Neutrophil (primary cell): ENCODE measurements around the gene CDRT15L2.
"Not testable (repeated sequence)": the region's sequence is repeated elsewhere in the genome, so short reads cannot be mapped to it uniquely, and the experiment has no call there.

Source experiments
- H3K27ac ChIP-seq: fragments of 200-600 bp; sonication (generic); 2 replicates; pipeline ENCODE4 v1.5.1; 2016; ENCODE audit warnings: mild to moderate bottlenecking, moderate library complexity
- H3K27me3 ChIP-seq: fragments of 200-600 bp; sonication (generic); 2 replicates; pipeline ENCODE4 v1.6.0; 2016; ENCODE audit warnings: mild to moderate bottlenecking
- H3K36me3 ChIP-seq: fragments of 200-600 bp; sonication (generic); 2 replicates; pipeline ENCODE4 v1.5.1; 2017
- H3K4me1 ChIP-seq, 2 experiments: fragments of 200-600 bp in 1 of 2; sonication (generic) in 1 of 2; 1 replicate in 1 of 2; 2 replicates in 1 of 2; pipeline versions ENCODE4 v1.5.1 to v1.6.1; 2013 to 2016; ENCODE audit warnings: low read depth in 1 of 2, low read length in 1 of 2, mild to moderate bottlenecking in 1 of 2, moderate library complexity in 1 of 2; ENCODE audit not compliant: control insufficient read depth in 1 of 2, insufficient read depth in 1 of 2
- H3K4me3 ChIP-seq, 2 experiments: fragments of 200-600 bp in 1 of 2; sonication (generic) in 1 of 2; 1 replicate in 1 of 2; 2 replicates in 1 of 2; pipeline ENCODE4 v1.5.1; 2013 to 2016; ENCODE audit warnings: low read depth in 1 of 2, low read length in 1 of 2, mild to moderate bottlenecking in 1 of 2, moderate library complexity in 1 of 2
- H3K9me3 ChIP-seq: fragments of 200-600 bp; sonication (generic); 2 replicates; pipeline ENCODE4 v1.5.1; 2016
- TF ChIP-seq, protein P1 (sequence below): fragments of 200-600 bp; sonication (generic); IDR thresholded peaks from 2 replicates; pipeline ENCODE4 v1.5.1; 2016; ENCODE audit warnings: antibody characterized with exemption

Gene CDRT15L2

DNA sequence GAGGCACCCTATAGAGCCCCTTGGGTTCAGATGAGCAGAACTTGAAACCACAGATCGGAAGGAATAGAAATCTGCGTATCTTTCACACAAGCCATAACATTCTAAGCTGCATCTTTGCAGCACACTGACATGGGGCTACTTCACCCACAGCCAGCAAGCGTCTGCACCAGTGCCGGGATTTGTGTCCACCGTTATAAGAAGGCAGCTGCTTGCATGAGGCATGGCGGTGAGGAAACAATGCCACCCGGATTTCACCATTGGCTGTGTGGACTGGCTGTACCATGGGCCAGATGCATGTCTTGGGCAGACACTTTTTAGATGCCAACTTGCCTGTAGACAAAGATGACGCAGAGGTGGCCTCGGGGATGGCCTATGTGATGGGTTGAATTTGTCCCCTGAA is 20.5 kb upstream of the CDRT15L2 start:
- not testable (repeated sequence) for H3K9me3 ChIP-seq

DNA sequence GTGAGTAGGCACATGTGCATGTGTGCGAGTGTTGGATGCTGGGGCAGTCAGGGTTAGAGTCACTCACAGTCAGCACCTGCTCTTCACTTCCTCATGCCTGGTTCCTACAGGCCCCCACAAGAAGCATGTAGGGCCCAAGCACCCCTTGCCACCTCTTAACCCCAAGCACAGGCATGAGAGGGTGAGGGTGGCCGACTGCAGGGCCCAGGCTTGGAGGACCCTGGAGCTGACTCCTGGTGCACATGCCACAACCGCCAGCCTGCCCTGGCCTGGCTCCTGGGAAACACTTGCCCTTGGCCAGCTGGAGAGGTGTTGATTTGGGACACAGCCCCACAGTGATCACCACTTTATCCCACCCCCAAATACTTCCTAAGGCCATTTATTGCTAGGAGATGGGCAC is 16.9 kb upstream of the CDRT15L2 start:
- Histone ChIP-seq H3K4me3 (no peak overlapping the region), H3K27me3 (no peaks in the 10 kb centered on the region), H3K27ac (no peak overlapping the region), H3K36me3 (no peaks in the 10 kb centered on the region), H3K4me1 (no peaks in the 10 kb centered on the region), H3K9me3 (no peaks in the 10 kb centered on the region)
- TF ChIP-seq, protein P1, sequence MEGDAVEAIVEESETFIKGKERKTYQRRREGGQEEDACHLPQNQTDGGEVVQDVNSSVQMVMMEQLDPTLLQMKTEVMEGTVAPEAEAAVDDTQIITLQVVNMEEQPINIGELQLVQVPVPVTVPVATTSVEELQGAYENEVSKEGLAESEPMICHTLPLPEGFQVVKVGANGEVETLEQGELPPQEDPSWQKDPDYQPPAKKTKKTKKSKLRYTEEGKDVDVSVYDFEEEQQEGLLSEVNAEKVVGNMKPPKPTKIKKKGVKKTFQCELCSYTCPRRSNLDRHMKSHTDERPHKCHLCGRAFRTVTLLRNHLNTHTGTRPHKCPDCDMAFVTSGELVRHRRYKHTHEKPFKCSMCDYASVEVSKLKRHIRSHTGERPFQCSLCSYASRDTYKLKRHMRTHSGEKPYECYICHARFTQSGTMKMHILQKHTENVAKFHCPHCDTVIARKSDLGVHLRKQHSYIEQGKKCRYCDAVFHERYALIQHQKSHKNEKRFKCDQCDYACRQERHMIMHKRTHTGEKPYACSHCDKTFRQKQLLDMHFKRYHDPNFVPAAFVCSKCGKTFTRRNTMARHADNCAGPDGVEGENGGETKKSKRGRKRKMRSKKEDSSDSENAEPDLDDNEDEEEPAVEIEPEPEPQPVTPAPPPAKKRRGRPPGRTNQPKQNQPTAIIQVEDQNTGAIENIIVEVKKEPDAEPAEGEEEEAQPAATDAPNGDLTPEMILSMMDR: no peak

More for the DNA sequence above, 20.5 kb upstream of the CDRT15L2 start:
- H3K27me3 ChIP-seq, H3K4me1 ChIP-seq, H3K27ac ChIP-seq, H3K36me3 ChIP-seq, H3K4me3 ChIP-seq: not testable (repeated sequence)

DNA sequence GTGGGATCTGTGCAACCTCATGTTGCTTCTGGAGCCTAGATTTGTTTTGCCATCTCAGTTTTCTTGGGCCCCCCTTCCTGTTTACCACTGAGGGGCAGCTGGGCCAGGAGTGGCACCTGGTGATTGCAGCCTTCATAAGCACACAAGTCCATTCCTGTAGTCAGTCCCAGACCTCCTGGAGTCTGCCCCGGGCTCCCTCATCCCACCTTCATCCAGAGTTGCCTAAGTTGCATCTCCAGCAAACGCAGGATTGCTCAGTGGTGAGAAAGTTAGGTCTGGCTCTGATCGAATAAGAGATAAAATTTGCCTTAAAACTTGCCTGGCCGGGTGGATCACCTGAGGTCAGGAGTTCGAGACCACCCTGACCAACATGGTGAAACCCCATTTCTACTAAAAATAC is 14.3 kb upstream of the CDRT15L2 start:
- not testable (repeated sequence) for H3K4me3 ChIP-seq

DNA sequence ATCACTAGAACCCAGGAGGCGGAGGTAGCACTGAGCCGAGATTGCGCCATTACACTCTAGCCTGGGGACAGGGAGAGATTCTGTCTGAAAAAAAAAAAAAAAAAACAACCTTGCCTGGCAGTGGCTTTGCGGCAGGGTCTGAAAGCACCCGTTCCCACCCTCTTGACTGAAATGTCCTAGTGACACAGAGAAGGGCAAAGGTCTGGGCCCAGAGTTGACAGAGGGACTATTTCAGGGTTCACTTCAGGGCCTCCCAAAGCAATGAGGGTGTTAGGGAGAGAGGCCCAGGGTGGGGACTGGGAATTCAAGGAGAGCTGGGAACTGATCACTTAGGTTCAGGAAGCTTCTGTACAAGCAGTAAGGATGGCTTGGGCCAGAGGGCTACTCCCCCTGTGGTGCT is 13.8 kb upstream of the CDRT15L2 start:
- H3K4me3 ChIP-seq: no peak overlapping the region
- no peaks in the 10 kb centered on the region for H3K36me3 ChIP-seq
- no peaks in the 10 kb centered on the region for H3K9me3 ChIP-seq
- no peaks in the 10 kb centered on the region for H3K27me3 ChIP-seq
- TF ChIP-seq, protein P1: no peak
- no peak overlapping the region for H3K27ac ChIP-seq
- H3K4me1 ChIP-seq: no peaks in the 10 kb centered on the region

More for the DNA sequence above, 14.3 kb upstream of the CDRT15L2 start:
- H3K36me3 ChIP-seq, H3K4me1 ChIP-seq, H3K9me3 ChIP-seq, H3K27me3 ChIP-seq, H3K27ac ChIP-seq: not testable (repeated sequence)

DNA sequence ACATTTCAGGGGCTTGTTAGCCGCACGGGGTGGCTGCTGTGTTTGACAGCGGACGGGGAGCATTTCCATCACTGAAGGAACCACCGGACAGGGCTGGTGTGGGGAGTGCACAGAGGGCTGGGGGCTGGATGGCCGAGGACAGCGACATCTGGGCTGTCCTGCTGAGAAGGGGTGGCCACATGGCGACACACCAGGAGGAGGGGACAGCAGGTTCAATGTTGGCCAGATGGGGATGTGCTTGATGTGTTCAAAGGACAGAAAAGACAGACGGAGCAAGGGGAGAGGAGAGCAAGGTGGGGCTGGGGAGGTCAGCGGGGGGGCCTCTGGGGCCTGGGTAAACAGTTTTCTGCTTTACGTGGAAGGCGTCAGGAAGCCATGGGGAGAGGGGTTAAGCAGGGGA is 12.8 kb upstream of the CDRT15L2 start:
- H3K4me3 ChIP-seq, H3K4me1 ChIP-seq, H3K27ac ChIP-seq, H3K9me3 ChIP-seq, H3K36me3 ChIP-seq, H3K27me3 ChIP-seq: not testable (repeated sequence)

DNA sequence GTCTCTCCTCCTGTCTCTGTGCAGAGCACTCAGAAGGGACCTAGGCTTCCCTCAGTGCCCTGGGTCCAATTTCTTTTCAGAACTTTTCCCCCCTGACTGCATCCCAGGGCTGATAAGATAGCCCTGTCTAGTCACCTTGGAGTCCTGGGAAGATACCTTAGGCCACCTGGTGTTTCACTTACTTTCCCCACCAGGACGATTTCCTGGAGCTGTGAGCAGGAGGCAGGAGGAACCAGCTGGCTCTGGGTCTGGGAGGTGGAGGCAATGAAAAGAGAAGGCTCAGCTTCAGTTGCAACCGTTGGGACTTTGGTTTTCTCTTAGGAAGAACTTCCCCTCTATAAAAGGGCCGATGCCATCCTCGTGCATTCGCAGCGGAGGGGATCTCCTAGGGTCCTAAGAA is 12.1 kb upstream of the CDRT15L2 start:
- not testable (repeated sequence) for H3K4me3 ChIP-seq, H3K27me3 ChIP-seq, H3K4me1 ChIP-seq, H3K9me3 ChIP-seq, H3K36me3 ChIP-seq, H3K27ac ChIP-seq

DNA sequence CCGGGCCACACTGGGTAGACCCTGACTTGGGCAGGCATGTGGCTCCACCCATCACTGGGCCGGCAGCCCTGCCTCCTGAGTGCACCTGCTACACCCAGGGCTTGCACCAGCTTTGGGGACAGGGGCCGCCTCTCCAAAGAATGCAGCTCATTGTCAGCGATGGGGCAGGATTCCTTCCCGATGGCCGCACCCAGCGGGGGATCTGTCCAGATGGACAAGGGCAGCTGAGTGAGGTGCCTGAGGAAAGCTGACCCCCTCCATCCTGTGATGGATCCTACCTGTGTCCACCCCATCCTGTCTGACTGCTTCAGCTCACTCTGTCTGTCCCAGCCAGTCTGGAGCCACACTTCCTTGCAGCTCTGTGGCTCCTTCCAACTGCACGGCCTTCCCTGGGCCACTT is 10.9 kb upstream of the CDRT15L2 start:
- not testable (repeated sequence) for H3K36me3 ChIP-seq, H3K4me1 ChIP-seq, H3K9me3 ChIP-seq, H3K4me3 ChIP-seq, H3K27ac ChIP-seq, H3K27me3 ChIP-seq

DNA sequence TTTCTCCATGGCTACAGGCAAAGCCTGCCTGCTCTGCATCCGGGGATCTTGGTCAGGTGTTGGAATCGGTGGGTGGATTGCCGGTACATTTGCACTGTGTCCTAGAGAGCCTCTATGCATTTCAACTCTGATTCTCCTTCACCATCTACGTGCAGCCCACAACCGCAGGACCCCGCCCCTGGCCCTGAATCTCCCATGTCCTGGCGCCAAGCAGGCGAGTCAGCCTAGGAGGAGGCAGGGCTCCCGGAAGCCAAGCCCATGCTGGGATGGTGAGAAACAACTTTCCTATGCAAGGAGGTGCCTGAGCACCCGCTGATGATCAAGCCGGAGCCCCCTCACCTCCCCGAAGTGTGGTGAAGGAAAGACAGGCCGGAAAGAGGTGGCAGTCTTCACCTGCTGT is 7.9 kb upstream of the CDRT15L2 start:
- H3K27ac ChIP-seq, H3K9me3 ChIP-seq, H3K36me3 ChIP-seq, H3K4me1 ChIP-seq, H3K4me3 ChIP-seq, H3K27me3 ChIP-seq: not testable (repeated sequence)

DNA sequence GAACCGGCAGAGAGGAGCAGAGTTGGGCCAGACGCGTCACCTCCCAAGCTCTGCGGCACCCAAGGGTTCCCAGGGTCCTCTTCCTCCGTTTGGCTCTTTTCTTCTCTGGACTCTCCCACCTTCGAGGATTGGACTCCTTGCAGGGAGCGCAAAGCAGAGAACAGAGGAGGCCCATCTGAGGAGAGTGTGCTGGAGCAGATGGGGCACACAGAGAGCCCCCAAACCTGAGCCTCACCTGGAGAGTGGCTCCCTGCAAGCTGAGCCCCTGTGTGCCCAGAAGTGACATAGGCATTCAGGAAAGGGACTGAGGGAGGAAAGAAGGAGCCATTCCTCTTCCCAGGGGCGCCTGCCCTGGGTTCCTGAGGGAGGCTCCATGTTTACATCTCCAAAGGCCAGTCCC is 6.3 kb upstream of the CDRT15L2 start:
- not testable (repeated sequence) for H3K36me3 ChIP-seq, H3K27me3 ChIP-seq, H3K4me3 ChIP-seq, H3K27ac ChIP-seq, H3K4me1 ChIP-seq, H3K9me3 ChIP-seq

DNA sequence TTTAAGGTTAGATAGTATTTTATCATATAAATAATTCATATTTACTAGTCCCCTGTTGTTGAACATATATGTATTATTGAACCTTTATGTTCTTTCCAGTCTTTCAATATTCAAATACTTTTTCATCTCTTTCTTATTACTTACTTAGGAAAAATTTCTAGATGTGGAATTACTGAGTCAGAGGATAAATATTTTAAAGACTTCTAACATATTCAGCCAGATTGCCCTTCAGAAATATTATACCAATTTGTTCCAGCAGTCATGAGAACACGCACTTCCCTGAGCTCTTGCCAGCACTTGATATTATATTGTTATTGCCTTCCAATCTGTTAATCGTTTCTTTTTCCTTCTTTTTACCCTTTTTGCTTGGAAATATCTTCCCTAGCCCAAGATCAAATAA is 4.5 kb upstream of the CDRT15L2 start:
- H3K4me3 ChIP-seq, H3K4me1 ChIP-seq, H3K27ac ChIP-seq, H3K27me3 ChIP-seq, H3K9me3 ChIP-seq, H3K36me3 ChIP-seq: not testable (repeated sequence)

DNA sequence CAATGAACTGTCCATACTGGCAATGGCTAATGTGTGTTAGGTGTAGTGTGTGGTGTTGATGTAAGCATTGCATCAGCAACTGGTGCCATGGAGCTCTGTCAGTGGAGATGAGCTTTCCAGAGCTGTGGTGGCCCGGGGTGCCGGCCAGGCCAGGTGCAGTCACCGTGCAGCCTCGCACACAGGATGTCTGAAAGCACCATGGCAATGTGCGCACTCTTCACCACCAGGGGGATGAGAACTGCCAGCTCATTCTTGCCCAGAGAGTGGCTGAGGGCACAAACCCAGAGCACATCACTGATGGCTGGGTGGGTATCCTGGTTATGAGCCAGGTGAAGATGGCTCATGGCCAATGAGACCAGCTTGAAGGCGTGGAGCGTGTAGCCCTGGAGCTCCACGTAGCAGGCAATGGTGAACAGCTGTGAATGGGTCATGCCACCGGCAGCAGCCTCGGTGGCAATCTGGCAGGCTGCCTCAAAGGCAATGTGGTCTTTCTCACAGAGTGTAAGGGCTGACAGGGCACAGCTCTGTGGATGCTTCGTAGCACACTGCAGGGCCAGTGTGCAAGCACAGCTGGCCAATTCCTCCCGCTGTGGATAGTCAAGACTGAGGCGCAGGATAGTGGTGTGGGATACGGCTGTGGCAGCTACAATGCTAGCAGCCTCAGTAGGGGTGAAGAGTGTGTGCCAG is 4.5 kb downstream of the CDRT15L2 start:
- H3K4me3 ChIP-seq, H3K27ac ChIP-seq, H3K4me1 ChIP-seq, H3K36me3 ChIP-seq, H3K9me3 ChIP-seq: not testable (repeated sequence)
- peaks cover 15% of the 10 kb centered on the region for H3K27me3 ChIP-seq

DNA sequence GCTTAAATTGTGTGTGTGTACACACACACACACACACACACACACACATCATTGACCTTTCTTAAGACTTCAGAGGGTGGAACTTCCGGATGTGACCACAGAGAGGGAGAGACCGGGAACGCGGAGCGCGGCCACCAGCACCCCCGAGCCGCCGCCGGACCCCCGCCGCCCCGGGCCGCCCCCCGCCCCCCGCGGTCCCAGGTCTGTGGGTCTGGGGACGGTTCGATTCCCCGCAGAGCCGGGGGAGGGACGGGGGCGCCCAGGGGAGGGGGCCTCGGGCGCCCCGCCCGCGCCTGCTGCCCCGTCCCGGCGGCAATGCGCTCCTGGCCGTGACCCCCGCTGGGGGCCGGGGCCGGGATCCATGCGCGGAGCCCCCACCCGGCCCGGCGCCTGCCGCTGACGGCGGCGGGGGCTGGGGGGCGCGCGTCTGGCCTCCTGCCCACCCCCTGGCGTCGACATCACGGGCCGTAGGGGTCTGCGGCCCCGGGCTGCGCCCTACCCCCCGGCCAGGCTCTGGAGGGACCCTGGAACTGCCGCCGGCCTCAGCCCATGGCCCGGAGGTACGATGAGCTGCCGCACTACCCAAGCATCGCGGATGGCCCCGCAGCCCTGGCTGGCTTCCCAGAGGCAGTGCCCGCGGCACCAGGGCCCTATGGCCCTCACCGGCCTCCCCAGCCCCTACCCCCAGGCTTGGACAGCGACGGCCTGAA is 9.4 kb downstream of the CDRT15L2 start:
- not testable (repeated sequence) for H3K4me3 ChIP-seq, H3K36me3 ChIP-seq, H3K4me1 ChIP-seq, H3K9me3 ChIP-seq, H3K27ac ChIP-seq
- H3K27me3 ChIP-seq: peaks cover 22% of the 10 kb centered on the region
